DND-41 (cell line): ENCODE data around the gene RBMS3.

ENCODE experiments used
- CTCF ChIP-seq: IDR thresholded peaks from 2 replicates; pipeline ENCODE4 v1.5.1; 2012; ENCODE audit warnings: borderline replicate concordance, low read length, moderate library complexity, mild to moderate bottlenecking; ENCODE audit not compliant: poor library complexity, severe bottlenecking; ENCODE audit errors: extremely low read depth
- EZH2 ChIP-seq: IDR thresholded peaks from 3 replicates; pipeline ENCODE4 v1.6.1; 2012; ENCODE audit warnings: borderline replicate concordance, low read depth, mild to moderate bottlenecking, moderate library complexity, low read length, inconsistent platforms; ENCODE audit not compliant: severe bottlenecking

- no peak for TF ChIP-seq CTCF
- TF ChIP-seq EZH2: no peak
Observed at GRCh38 chr3:29512641-29513040, 231.8 kb downstream of the RBMS3 start.
